K562 (cell line): ENCODE measurements around the gene CD52.
A peak's percentile ranks its signal among the peaks of the same experiment; 100 is the strongest.

Experiments used
- CSDE1 ChIP-seq, 2 experiments: fragments of 450-650 bp; IDR thresholded peaks; 2 replicates each; pipeline ENCODE4 v1.6.1; 2016; ENCODE audit warnings: mild to moderate bottlenecking in 1 of 2
- E2F1 ChIP-seq: sonication (generic); formaldehyde crosslinking; IDR thresholded peaks from 2 replicates; pipeline ENCODE4 v1.8.1; 2023; ENCODE audit warnings: mild to moderate bottlenecking, missing genetic modification reagents, moderate library complexity
- FOXM1 ChIP-seq, 2 experiments: fragments of 450-650 bp in 1 of 2; sonication (generic) in 1 of 2; formaldehyde crosslinking in 1 of 2; IDR thresholded peaks; 2 replicates each; pipeline versions ENCODE4 v1.6.1 to v1.9.0; 2017 to 2022; ENCODE audit warnings: low read depth in 2 of 2, mild to moderate bottlenecking in 2 of 2, missing genetic modification reagents in 1 of 2, moderate library complexity in 1 of 2
- JUND ChIP-seq, 2 experiments: IDR thresholded peaks; 2 replicates in 1 of 2; 3 replicates in 1 of 2; pipeline ENCODE4 v1.6.1; 2011; ENCODE audit warnings: borderline replicate concordance in 2 of 2, low read depth in 2 of 2, low read length in 2 of 2, improper control_type of control experiment in 1 of 2, missing biosample characterization in 1 of 2, missing genetic modification characterization in 1 of 2, missing genetic modification reagents in 1 of 2
- SMAD1 ChIP-seq: fragments of 150-350 bp; IDR thresholded peaks from 2 replicates; pipeline ENCODE4 v1.6.1; 2014; ENCODE audit warnings: low read length, low read depth; ENCODE audit not compliant: partially characterized antibody
- TSHZ1 ChIP-seq: fragments of 250-450 bp; sonication (Bioruptor Pico); IDR thresholded peaks from 2 replicates; pipeline ENCODE4 v1.4.0; 2020; ENCODE audit warnings: mild to moderate bottlenecking, moderate library complexity
- USF2 ChIP-seq: sonication (generic); formaldehyde crosslinking; IDR thresholded peaks from 2 replicates; pipeline ENCODE4 v1.5.0; 2020; ENCODE audit warnings: missing genetic modification reagents
- TF ChIP-seq, protein P1 (sequence below), 3 experiments: IDR thresholded peaks in 2 of 3; conservative IDR thresholded peaks in 1 of 3; 2 replicates each; pipeline ENCODE4 v1.5.1; 2011 to 2012; ENCODE audit warnings: low read length in 3 of 3, mild to moderate bottlenecking in 3 of 3, control low read depth in 2 of 3, improper control_type of control experiment in 1 of 3, inconsistent platforms in 1 of 3, low read depth in 1 of 3, mixed read lengths in 1 of 3, moderate library complexity in 1 of 3; ENCODE audit not compliant: insufficient read depth in 2 of 3

- TF ChIP-seq TSHZ1 (CRISPR knock-in tag) (no peak), USF2 (no peak), JUND (IDR thresholded peaks at IDR 0.05; ENCODE audit: borderline replicate concordance, low read depth, low read length) (peak; percentile 59; the same call in 1 of the 2 replicates), JUND (tag; IDR thresholded peaks at IDR 0.05; ENCODE audit: borderline replicate concordance, low read depth, low read length) (peak; percentile 66; the same call in 1 of the 3 replicates), CSDE1 (IDR thresholded peaks at IDR 0.05) (no peak), FOXM1 (IDR thresholded peaks at IDR 0.05; ENCODE audit: low read depth) (0 out of 2 replicates have a peak, but pooled peaks have one; percentile 40), FOXM1 (CRISPR knock-in tag; IDR thresholded peaks at IDR 0.05; ENCODE audit: low read depth) (0 out of 2 replicates have a peak, but pooled peaks have one; percentile 32), SMAD1 (no peak), E2F1 (CRISPR knock-in tag) (no peak)
- TF ChIP-seq, protein P1, sequence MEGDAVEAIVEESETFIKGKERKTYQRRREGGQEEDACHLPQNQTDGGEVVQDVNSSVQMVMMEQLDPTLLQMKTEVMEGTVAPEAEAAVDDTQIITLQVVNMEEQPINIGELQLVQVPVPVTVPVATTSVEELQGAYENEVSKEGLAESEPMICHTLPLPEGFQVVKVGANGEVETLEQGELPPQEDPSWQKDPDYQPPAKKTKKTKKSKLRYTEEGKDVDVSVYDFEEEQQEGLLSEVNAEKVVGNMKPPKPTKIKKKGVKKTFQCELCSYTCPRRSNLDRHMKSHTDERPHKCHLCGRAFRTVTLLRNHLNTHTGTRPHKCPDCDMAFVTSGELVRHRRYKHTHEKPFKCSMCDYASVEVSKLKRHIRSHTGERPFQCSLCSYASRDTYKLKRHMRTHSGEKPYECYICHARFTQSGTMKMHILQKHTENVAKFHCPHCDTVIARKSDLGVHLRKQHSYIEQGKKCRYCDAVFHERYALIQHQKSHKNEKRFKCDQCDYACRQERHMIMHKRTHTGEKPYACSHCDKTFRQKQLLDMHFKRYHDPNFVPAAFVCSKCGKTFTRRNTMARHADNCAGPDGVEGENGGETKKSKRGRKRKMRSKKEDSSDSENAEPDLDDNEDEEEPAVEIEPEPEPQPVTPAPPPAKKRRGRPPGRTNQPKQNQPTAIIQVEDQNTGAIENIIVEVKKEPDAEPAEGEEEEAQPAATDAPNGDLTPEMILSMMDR (IDR thresholded peaks at IDR 0.05 in 2 of 3, conservative IDR thresholded peaks at IDR 0.05 in 1 of 3; ENCODE audit: insufficient read depth in 2 of 3, low read depth in 1 of 3, low read length in 3 of 3) = peak; percentile 96 to 98 (median 97)
Observed at GRCh38 chr1:26321315-26322041, 3.7 kb downstream of the CD52 start.
